SJCRH30 (cell line): ENCODE results near the gene AGPAT3. TPM values are rescaled to one million over a fixed set of nuclear protein-coding genes. Genes with fewer than 3 reads are reported as not detected.

ENCODE experiments used
- DNase-seq, 2 experiments: peaks; one replicate each; pipeline ENCODE4 v3.0.0-alpha.2; 2015 to 2020
- H3K27ac ChIP-seq: fragments of 250-450 bp; sonication (Bioruptor Pico); 2 replicates; pipeline ENCODE4 v1.5.1; 2020; ENCODE audit warnings: mild to moderate bottlenecking, moderate library complexity
- H3K27me3 ChIP-seq: fragments of 250-450 bp; sonication (Bioruptor Pico); 2 replicates; pipeline ENCODE4 v1.5.1; 2020; ENCODE audit warnings: mild to moderate bottlenecking, moderate library complexity
- H3K36me3 ChIP-seq: fragments of 250-450 bp; sonication (Bioruptor Pico); 2 replicates; pipeline ENCODE4 v1.5.1; 2020; ENCODE audit warnings: mild to moderate bottlenecking, moderate library complexity
- H3K4me1 ChIP-seq: fragments of 250-450 bp; sonication (Bioruptor Pico); 2 replicates; pipeline ENCODE4 v1.5.1; 2020; ENCODE audit warnings: mild to moderate bottlenecking, moderate library complexity
- H3K4me3 ChIP-seq: fragments of 250-450 bp; sonication (Bioruptor Pico); 2 replicates; pipeline ENCODE4 v1.5.1; 2020; ENCODE audit warnings: mild to moderate bottlenecking, moderate library complexity
- H3K9me3 ChIP-seq: fragments of 250-450 bp; sonication (Bioruptor Pico); replicated peaks from 2 replicates; pipeline ENCODE4 v1.5.1; 2020; ENCODE audit warnings: mild to moderate bottlenecking, moderate library complexity
- total RNA-seq: library from RNA; depleted of rRNA; stranded (reverse); fragments of >200 nt; shearing (Covaris generic); gene quantifications from 2 replicates; pipeline ENCODE4 v1.2.3, GENCODE V29; 2014

The AGPAT3 gene
- total RNA-seq, 1 experiment from 2014 or later: 18.3 TPM

DNA sequence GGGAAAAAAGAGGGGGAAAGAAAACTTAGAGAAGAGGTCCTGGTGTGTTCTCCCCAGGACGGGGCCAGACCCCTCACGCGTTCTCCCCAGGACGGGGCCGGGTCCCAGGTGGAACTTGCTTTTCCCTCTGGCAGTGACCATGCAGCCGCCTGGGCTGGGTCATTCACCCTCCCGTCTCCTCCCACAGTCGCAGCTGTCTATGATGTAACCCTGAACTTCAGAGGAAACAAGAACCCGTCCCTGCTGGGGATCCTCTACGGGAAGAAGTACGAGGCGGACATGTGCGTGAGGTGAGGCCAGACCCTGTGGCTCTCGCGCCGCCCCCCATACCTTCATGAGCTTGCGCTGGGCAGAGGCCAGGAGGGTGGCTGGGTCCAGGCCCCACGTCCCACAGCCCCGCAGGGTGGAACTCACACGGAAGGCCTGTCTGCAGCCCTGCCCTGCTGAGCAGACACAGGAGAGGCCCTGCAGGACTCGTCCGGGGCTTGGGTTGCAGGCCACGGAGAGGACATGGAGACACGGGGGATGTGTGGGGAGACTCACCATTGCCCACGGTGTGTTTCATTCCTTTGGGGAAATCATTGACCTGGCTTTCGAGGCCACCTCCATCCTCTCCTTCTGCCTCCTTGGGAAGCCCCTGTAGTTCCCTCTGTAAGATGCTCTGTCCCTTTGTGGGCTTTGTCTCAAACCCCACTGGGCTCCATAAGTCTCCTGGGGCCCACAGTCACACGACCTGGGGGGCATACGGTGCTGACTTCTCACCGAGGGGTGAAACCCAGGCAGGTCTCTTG lies 106.4 kb downstream of the AGPAT3 start:
- Histone ChIP-seq H3K4me3 (no peak overlapping the region), H3K9me3 (no peaks in the 10 kb centered on the region), H3K36me3 (no peaks in the 10 kb centered on the region), H3K27me3 (no peaks in the 10 kb centered on the region), H3K4me1 (peaks cover 31% of the 10 kb centered on the region), H3K27ac (peak overlapping the region; percentile 19; the same call in 1 of the 2 replicates)
- peak; percentile 80 to 83 for DNase-seq

DNA sequence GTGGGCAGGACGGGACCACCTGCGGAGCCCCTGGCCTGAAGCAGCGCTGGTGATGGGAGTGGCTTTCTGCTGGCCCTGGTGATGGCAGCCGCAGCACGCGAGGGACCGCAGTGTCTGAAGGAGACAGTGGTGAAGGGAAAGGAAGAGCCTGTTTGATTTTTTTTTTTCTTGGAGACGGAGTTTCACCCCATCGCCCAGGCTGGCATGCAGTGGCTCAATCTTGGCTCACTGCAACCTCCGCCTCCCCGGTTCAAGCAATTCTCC lies 106.9 kb downstream of the AGPAT3 start:
- H3K27me3 ChIP-seq: no peaks in the 10 kb centered on the region
- H3K4me1 ChIP-seq: peaks cover 31% of the 10 kb centered on the region
- no peak overlapping the region for H3K4me3 ChIP-seq
- no peak overlapping the region for H3K27ac ChIP-seq
- H3K36me3 ChIP-seq: no peaks in the 10 kb centered on the region
- no peaks in the 10 kb centered on the region for H3K9me3 ChIP-seq
- DNase-seq: no peak

DNA sequence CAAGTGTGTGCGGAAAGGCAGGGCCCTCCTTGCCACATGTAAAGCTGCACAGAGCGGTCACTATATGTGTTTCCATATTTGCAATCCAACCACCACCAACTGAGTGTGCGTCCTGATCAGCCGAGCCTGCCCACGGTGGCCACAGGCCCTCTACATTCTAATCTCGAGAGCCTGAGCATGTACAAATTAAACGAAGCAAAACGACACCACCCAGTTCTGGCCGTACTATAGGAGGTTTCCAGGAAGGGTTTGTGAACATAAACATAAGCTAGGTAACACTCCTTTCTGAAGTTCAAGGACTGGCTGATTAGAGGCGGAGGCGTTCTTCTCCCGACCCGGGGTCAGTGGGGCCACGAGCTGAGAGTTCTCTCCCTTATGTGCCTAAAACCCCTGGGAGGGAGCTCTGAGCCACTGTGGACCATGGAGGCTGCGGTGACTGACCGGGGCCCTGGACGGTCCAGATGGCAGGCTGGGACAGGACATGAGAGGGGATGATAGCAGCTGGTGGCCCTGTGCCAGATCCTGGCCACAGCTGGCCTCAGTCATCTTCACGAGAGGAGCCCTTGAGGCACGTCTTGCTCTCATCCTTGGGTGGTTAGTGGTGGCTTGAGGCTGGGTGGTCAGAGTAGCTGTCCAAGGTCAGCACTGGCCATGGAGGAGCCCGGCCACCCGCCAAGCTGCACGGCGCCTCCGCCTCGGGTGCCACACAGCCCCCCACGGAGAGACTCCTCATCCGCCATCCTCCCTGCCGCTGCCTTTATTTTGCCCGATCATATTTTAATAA lies 108.0 kb downstream of the AGPAT3 start:
- H3K36me3 ChIP-seq: no peaks in the 10 kb centered on the region
- H3K27me3 ChIP-seq: no peaks in the 10 kb centered on the region
- DNase-seq: peak; percentile 92 to 94
- peak overlapping the region; percentile 67 for H3K27ac ChIP-seq
- H3K9me3 ChIP-seq: no peaks in the 10 kb centered on the region
- peaks cover 31% of the 10 kb centered on the region for H3K4me1 ChIP-seq
- peak overlapping the region; percentile 19 for H3K4me3 ChIP-seq

DNA sequence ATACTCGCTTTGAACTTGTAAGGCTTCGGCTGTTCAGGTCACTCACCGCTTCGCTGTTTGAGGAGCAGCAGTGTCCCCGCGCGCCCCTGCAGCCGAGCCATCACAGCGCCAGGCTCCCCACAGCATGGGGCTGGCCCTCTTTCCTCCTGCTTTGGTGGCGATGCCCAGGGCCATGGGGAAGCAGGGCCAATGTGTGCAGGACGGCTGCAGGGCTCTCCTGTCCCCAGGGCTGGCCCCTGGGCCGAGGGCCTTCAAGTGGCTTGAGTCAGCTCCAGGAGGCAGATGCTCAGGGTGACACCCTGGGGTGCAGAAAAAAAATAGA lies 108.6 kb downstream of the AGPAT3 start:
- DNase-seq: peak in 1 of 2 experiments; percentile 92
- Histone ChIP-seq H3K36me3 (no peaks in the 10 kb centered on the region), H3K27ac (peak overlapping the region; percentile 67), H3K4me3 (peak overlapping the region; percentile 19), H3K9me3 (no peaks in the 10 kb centered on the region), H3K27me3 (no peaks in the 10 kb centered on the region), H3K4me1 (peaks cover 31% of the 10 kb centered on the region)

DNA sequence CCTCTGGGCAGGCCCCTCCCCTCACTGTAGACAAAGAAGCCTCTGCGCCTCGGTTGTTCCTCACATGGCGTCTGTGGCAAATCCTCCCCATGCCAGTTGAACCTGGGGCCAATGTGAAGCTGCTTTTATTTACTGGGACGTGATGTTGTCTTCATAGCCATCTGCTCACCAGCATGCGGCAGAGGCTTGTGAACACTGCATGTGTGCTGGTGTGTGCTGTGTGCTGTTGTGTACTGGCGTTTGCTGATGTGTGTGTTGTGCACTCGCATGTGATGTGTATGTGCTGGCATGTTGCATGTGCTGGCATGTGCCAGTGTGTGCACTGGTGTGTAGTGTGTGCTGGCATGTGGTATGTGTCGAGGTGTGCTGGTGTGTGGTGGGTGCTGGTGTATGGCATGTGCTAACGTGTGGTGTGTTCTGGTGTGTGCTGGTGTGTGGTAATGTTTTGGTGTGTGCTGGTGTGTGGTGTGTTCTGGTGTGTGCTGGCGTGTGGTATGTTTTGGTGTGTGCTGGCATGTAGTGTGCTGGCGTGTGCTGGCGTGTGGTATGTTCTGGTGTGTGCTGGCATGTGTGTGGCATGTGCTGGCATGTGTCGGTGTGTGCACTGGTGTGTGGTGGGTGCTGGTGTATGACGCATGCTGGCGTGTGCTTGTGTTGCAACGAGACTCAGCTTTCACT lies 109.9 kb downstream of the AGPAT3 start:
- Histone ChIP-seq H3K4me3 (no peak overlapping the region), H3K9me3 (no peaks in the 10 kb centered on the region), H3K27me3 (no peaks in the 10 kb centered on the region), H3K27ac (no peak overlapping the region), H3K4me1 (peaks cover 31% of the 10 kb centered on the region), H3K36me3 (no peaks in the 10 kb centered on the region)
- no peak for DNase-seq

DNA sequence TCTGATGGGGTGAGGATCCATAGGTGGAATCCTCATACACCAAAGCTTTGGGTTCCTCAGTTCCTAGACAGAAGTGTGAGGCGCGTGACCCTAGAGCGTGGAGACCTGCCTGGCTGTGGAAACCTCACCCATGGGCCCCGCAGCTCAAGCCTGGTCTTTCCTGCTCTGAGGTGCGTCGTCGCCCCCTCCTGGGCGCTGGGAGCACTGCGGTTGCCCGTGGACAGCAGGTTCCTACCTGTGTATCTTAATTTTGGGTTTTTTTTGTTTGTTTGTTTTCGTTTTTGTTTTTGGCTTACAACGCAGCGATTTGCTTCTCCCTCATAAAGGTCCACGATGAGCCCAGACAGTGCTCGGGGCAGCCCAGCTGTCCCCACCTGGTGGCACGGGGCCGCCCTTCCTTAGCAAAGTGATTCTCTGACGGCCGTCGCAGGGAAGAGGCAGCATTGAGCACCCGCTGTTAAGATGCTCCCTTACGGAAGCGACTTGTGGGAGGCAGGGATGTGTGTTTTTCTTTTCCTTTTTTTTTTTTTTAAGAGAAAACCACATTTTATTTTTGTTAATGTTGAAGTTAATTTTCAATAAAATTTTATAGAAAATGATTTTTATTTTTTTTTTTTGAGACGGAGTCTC lies 110.6 kb downstream of the AGPAT3 start:
- Histone ChIP-seq H3K27ac (no peak overlapping the region), H3K27me3 (no peaks in the 10 kb centered on the region), H3K4me3 (no peak overlapping the region), H3K36me3 (no peaks in the 10 kb centered on the region), H3K9me3 (no peaks in the 10 kb centered on the region), H3K4me1 (peaks cover 31% of the 10 kb centered on the region)
- peak; percentile 77 to 82 for DNase-seq

DNA sequence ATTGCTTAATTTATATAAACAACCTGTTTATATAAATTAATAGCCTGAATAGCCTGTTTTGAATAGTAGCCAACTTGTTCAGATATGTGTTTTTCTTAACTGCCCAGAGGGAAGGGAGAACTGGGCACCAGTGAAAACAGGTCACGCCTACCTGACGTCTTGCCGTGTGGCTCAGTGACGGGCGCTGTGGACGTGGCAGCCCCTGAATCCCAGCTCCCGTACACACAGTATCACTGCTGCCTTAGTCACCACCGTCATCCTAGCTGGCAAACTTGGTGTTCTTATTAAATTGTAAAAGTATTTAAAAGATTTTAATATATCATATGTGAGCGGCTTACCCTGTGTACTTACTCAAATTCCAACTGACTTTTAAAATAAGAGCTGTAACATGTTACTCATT lies 111.6 kb downstream of the AGPAT3 start:
- Histone ChIP-seq H3K36me3 (no peaks in the 10 kb centered on the region), H3K27ac (no peak overlapping the region), H3K27me3 (no peaks in the 10 kb centered on the region)

DNA sequence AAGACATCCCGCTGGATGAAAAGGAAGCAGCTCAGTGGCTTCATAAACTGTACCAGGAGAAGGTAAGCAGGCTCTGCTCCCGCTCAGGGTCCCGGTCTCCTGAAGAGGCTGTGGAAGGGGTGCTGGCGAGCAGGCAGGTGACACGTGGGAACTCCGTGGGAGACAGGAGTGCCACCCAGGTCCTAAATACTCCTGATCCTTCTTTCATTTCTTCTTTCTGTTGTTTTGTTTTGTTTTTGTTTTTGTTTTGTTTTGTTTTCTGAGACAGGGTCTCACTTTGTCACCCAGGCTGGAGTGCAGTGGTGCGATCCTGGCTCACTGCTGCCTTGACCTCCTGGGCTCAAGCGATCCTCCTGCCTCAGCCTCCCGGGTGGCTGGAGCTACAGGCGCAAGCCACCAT lies 113.0 kb downstream of the AGPAT3 start:
- Histone ChIP-seq H3K9me3 (no peaks in the 10 kb centered on the region), H3K36me3 (no peaks in the 10 kb centered on the region), H3K4me3 (no peak overlapping the region), H3K27ac (no peak overlapping the region), H3K27me3 (no peaks in the 10 kb centered on the region), H3K4me1 (peaks cover 12% of the 10 kb centered on the region)
- DNase-seq: no peak

More for the DNA sequence above, 111.6 kb downstream of the AGPAT3 start:
- DNase-seq: no peak
- Histone ChIP-seq H3K4me1 (peaks cover 24% of the 10 kb centered on the region), H3K9me3 (no peaks in the 10 kb centered on the region), H3K4me3 (no peak overlapping the region)

DNA sequence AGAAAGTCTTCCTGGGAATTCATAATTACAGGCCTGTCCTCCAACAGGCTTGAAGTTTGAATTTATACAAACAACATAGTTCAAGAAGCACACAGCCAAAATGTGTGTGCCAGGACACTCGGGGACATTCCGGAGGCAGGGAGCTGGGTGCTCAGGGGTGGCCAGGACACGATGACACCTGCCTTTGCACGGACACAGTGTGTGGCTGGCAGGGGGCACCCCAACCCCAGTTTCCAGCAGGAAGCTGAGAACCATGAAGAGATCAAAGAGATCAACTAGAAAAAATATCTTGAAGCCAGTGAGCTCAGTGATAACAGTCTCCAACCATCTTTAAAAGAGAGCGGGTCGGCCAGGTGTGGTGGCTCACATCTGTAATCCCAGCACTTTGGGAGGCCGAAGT lies 114.6 kb downstream of the AGPAT3 start:
- H3K4me1 ChIP-seq: no peaks in the 10 kb centered on the region
- no peak for DNase-seq
- no peak overlapping the region for H3K4me3 ChIP-seq
- no peaks in the 10 kb centered on the region for H3K27me3 ChIP-seq
- no peak overlapping the region for H3K27ac ChIP-seq
- H3K36me3 ChIP-seq: no peaks in the 10 kb centered on the region
- H3K9me3 ChIP-seq: no peaks in the 10 kb centered on the region

DNA sequence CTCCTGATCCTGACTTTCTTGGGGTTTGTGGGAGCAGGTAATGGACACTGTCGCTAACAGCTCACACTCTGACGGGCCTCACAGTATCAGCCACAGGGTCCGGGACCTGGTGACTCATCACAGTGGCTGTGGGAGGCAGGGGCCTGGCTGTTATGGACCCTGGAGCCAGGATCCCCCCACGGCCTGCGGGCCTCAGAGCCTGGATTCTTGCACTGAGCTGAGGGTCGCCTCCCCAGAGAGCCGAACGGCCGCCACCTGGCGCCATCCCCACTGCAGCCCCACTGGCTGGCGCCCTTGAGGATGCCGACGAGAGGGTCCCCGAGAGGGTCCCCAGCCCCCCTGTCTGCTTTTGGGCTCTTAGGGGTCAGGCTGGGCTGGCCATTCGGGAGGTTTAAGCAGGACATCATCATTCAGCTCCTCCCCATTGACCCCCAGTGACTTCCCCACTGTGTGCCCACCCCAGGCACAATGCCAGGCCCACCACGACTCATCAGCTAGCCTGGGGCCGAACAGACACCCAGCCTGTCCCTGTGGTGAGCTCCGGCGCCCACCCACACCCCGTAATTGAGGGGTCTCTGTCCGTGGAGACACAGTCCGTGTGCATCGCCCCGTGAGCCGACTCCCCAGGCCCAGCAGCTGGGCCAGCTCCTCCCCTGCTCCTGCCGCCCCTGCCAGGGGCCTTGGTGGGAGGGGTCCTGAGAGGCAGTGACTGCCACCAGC lies 116.3 kb downstream of the AGPAT3 start:
- Histone ChIP-seq H3K4me3 (no peak overlapping the region), H3K27me3 (no peaks in the 10 kb centered on the region), H3K4me1 (peaks cover 6% of the 10 kb centered on the region; the same call in 1 of the 2 replicates), H3K9me3 (no peaks in the 10 kb centered on the region), H3K27ac (no peak overlapping the region), H3K36me3 (no peaks in the 10 kb centered on the region)
- no peak for DNase-seq

DNA sequence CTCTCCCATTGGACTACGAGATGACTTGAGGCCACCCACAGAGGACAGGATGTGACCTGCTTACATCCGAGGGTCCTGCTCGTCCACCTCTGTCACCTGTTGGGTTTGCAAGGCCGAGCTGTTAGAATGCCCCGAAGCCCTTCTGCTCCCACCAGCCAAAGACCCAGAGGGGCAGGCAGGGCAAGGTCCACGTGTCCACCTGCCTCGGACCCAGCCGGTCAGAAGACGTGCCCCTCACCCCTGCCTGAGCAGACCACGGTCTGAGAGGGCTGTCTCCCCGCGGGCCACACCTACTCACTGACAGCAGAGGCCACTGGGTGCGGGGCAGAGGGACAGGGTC lies 116.8 kb downstream of the AGPAT3 start:
- no peak overlapping the region for H3K27ac ChIP-seq
- DNase-seq: no peak
- H3K4me1 ChIP-seq: peaks cover 6% of the 10 kb centered on the region; the same call in 1 of the 2 replicates
- H3K4me3 ChIP-seq: no peak overlapping the region
- H3K27me3 ChIP-seq: no peaks in the 10 kb centered on the region
- no peaks in the 10 kb centered on the region for H3K36me3 ChIP-seq
- no peaks in the 10 kb centered on the region for H3K9me3 ChIP-seq

DNA sequence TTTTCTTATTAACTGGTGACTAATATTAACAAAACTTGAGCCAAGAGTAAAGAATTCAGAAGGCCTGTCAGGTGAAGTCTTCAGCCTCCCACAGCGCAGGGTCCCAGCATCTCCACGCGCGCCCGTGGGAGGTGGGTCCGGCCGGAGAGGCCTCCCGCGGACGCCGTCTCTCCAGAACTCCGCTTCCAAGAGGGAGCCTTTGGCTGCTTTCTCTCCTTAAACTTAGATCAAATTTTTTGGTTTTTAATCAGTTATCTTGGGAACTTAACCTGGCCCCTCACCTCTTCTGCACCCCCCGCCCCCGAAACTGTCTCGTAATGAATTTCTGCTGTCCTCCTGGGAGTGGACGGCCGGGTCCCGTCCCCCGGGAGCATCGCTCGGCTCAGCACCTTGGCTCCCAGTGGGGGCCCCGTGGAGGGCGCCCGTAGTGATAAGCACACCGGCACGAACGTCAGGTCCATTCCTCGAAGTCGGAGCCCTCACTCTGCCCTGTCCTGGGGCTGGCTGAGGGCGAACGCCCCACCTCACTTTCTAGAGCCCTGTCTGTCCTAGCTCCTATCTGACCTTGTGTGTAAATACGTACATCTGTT lies 117.6 kb downstream of the AGPAT3 start:
- Histone ChIP-seq H3K4me3 (no peak overlapping the region), H3K36me3 (no peaks in the 10 kb centered on the region), H3K9me3 (no peaks in the 10 kb centered on the region), H3K4me1 (peaks cover 6% of the 10 kb centered on the region; the same call in 1 of the 2 replicates), H3K27me3 (no peaks in the 10 kb centered on the region), H3K27ac (no peak overlapping the region)
- no peak for DNase-seq

DNA sequence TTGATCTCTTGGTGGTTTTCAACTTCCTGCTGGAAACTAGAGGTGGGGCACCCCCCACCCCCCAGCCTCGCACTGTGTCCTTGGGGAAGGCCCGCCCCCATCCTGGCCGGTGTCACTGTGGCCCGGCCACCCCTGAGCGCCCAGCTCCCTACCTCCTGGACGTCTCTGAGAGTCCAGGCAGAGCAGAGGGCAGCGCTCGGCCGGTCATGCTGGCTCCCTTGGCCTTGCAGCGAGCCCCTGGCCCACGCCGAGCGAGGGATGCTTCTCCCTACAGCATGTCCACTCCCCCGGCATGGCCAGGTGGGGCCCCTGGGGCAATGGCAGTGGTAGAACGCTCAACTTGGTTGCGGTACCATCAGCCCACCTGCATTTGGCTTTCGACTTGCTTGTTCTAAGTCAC lies 118.4 kb downstream of the AGPAT3 start:
- Histone ChIP-seq H3K9me3 (no peaks in the 10 kb centered on the region), H3K27me3 (no peaks in the 10 kb centered on the region), H3K4me1 (peaks cover 6% of the 10 kb centered on the region; the same call in 1 of the 2 replicates), H3K36me3 (no peaks in the 10 kb centered on the region), H3K4me3 (no peak overlapping the region), H3K27ac (no peak overlapping the region)
- DNase-seq: no peak

DNA sequence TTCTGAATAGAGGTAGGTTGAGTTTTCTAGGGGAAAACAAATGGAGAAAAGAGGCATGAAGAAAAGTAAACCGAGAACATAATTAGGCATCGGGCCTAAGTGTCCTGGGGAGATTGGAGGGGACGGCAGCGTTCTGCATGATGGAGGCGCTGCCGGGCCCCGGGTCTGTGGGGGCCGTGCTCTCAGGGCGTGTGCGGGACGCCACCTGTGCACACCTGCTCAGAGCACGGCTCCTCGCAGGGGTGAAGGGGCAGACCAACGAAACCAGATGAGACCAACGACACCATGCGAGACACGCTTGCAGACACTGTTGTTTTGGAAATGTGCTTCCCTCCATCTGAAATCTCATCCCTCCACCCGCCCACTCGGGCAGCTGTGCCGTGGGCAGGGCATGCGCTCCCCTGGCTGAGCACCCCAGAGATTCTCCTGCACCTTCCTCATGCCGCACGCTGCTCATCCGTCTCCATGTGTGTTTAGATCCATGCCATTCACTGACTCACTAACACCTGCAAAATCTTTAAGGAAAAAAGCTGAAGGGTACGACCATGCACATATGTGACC lies 118.9 kb downstream of the AGPAT3 start:
- Histone ChIP-seq H3K27ac (no peak overlapping the region), H3K4me3 (no peak overlapping the region), H3K9me3 (no peaks in the 10 kb centered on the region), H3K4me1 (peaks cover 6% of the 10 kb centered on the region; the same call in 1 of the 2 replicates), H3K36me3 (no peaks in the 10 kb centered on the region), H3K27me3 (0 out of 2 replicates have a peak, but pooled peaks cover 3% of the 10 kb centered on the region)
- DNase-seq: no peak
